Endothelial cell of umbilical vein (primary cell): ENCODE data around the gene PGGT1B. TPM values are rescaled to one million over a fixed set of nuclear protein-coding genes. Genes with fewer than 3 reads are reported as not detected.

Source experiments
- BruUV-seq: library from RNA; stranded (reverse); fragments of 400-500 nt; replicated peaks from 2 replicates; lab custom pipeline; 2021; lab: Mats Ljungman, UMichigan
- CTCF ChIA-PET: fragments of 300-600, 350-600 bp; sonication (Branson Sonifier 250); formaldehyde crosslinking; loops from one replicate; lab custom pipeline; 2021; ENCODE audit warnings: antibody characterized with exemption, inconsistent platforms; lab: Charles Lee
- POLR2A ChIA-PET: fragments of 300-600, 350-600 bp; sonication (Branson Sonifier 250); formaldehyde crosslinking; loops from one replicate; lab custom pipeline; 2021; ENCODE audit warnings: antibody characterized with exemption, inconsistent platforms; lab: Charles Lee
- DNase-seq: peaks from one replicate; pipeline ENCODE4 v3.0.0-alpha.2; 2011; ENCODE audit warnings: low read depth, low spot score
- FAIRE-seq: peaks from 2 replicates; lab custom pipeline; 2011; peaks lifted over from hg19 to GRCh38; lab: Jason Lieb, UNC
- H2AFZ ChIP-seq: 2 replicates; pipeline ENCODE4 v1.6.0; 2012; ENCODE audit warnings: low read depth, low read length, control low read depth, inconsistent platforms
- H3K27ac ChIP-seq: 2 replicates; pipeline ENCODE4 v1.5.1; 2011; ENCODE audit warnings: low read depth, mild to moderate bottlenecking, control low read depth, low read length, moderate library complexity; ENCODE audit not compliant: insufficient read depth
- H3K27me3 ChIP-seq, 2 experiments: 2 replicates each; pipeline versions ENCODE4 v1.6.0 to v1.6.1; 2011; ENCODE audit warnings: low read length in 2 of 2, mixed read lengths in 1 of 2; ENCODE audit not compliant: control insufficient read depth in 2 of 2, insufficient read depth in 2 of 2
- H3K36me3 ChIP-seq, 2 experiments: 2 replicates in 1 of 2; 3 replicates in 1 of 2; pipeline ENCODE4 v1.5.1; 2011; ENCODE audit warnings: low read length in 2 of 2, mild to moderate bottlenecking in 1 of 2, moderate library complexity in 1 of 2; ENCODE audit not compliant: control insufficient read depth in 2 of 2, insufficient read depth in 2 of 2; ENCODE audit errors: extremely low read depth in 1 of 2
- H3K4me1 ChIP-seq: 3 replicates; pipeline ENCODE4 v1.5.1; 2011; ENCODE audit warnings: mild to moderate bottlenecking, low read length; ENCODE audit not compliant: control insufficient read depth, insufficient read depth; ENCODE audit errors: extremely low read depth
- H3K4me2 ChIP-seq: 2 replicates; pipeline ENCODE4 v1.6.1; 2011; ENCODE audit warnings: low read length, control low read depth, mixed read lengths; ENCODE audit not compliant: insufficient read depth
- H3K4me3 ChIP-seq, 3 experiments: fragments of 200-600 bp in 1 of 3; sonication (generic), shearing (Covaris generic) in 1 of 3; replicated peaks in 1 of 3; 2 replicates each; pipeline ENCODE4 v1.5.1; 2011 to 2016; ENCODE audit warnings: control low read depth in 3 of 3, low read length in 3 of 3, mild to moderate bottlenecking in 2 of 3, inconsistent platforms in 1 of 3, low read depth in 1 of 3, moderate library complexity in 1 of 3; ENCODE audit not compliant: insufficient read depth in 1 of 3
- H3K79me2 ChIP-seq: 2 replicates; pipeline ENCODE4 v1.6.0; 2012; ENCODE audit warnings: low read length, inconsistent platforms; ENCODE audit not compliant: control insufficient read depth, insufficient read depth
- H3K9ac ChIP-seq: replicated peaks from 2 replicates; pipeline ENCODE3; 2011; ENCODE audit warnings: low read length, control low read depth; ENCODE audit not compliant: insufficient read depth; ENCODE audit errors: extremely low read depth
- H3K9me1 ChIP-seq: replicated peaks from 3 replicates; pipeline ENCODE4 v1.6.0; 2011; ENCODE audit warnings: mild to moderate bottlenecking, low read length; ENCODE audit not compliant: control insufficient read depth, insufficient read depth; ENCODE audit errors: extremely low read depth
- H3K9me3 ChIP-seq: replicated peaks from 2 replicates; pipeline ENCODE4 v1.5.1; 2012; ENCODE audit warnings: low read length, inconsistent platforms; ENCODE audit not compliant: control insufficient read depth, insufficient read depth
- H4K20me1 ChIP-seq: replicated peaks from 2 replicates; pipeline ENCODE3; 2011; ENCODE audit warnings: mild to moderate bottlenecking, low read length; ENCODE audit not compliant: control insufficient read depth, insufficient read depth; ENCODE audit errors: extremely low read depth
- EZH2 ChIP-seq: IDR thresholded peaks from 2 replicates; pipeline ENCODE4 v1.6.1; 2012; ENCODE audit warnings: borderline replicate concordance, low read depth, mild to moderate bottlenecking, moderate library complexity, low read length, inconsistent platforms; ENCODE audit not compliant: severe bottlenecking
- GATA2 ChIP-seq: IDR thresholded peaks from 2 replicates; pipeline ENCODE4 v1.7.0; 2011; ENCODE audit warnings: low read depth, mild to moderate bottlenecking, moderate library complexity, mixed read lengths, low read length; ENCODE audit not compliant: insufficient read length, insufficient read depth
- MYC ChIP-seq: IDR thresholded peaks from one replicate; pipeline ENCODE4 v1.6.1; 2011; ENCODE audit warnings: mild to moderate bottlenecking, low read depth, low read length
- POLR2A ChIP-seq: IDR thresholded peaks from 2 replicates; pipeline ENCODE4 v1.6.1; 2012; ENCODE audit warnings: low read depth, mild to moderate bottlenecking, control low read depth, low read length
- POLR2AphosphoS5 ChIP-seq: IDR thresholded peaks from 2 replicates; pipeline ENCODE4 v1.6.1; 2012; ENCODE audit warnings: low read depth, mild to moderate bottlenecking, control low read depth, low read length, moderate library complexity; ENCODE audit not compliant: insufficient read depth
- dilution Hi-C: fragments of 300-500 bp; cut with MboI; formaldehyde crosslinking; loops from one replicate; pipeline ENCODE4 v1.15.0; 2019; ENCODE audit warnings: low sequenced_read_pairs; ENCODE audit not compliant: extremely low pct_ligation_motif_present
- intact Hi-C: fragments of 100-400 bp; cut with micrococcal nuclease; formaldehyde crosslinking; loops from one replicate; pipeline ENCODE4 v1.10.0; 2022
- polyA plus RNA-seq, 4 experiments: library from polyadenylated mRNA; depleted of rRNA in 3 of 4; stranded (reverse) in 3 of 4; unstranded in 1 of 4; fragments of >200 nt; gene quantifications; 2 replicates each; pipeline versions ENCODE4 v1.2.1 to v1.2.3, GENCODE V29; 2011 to 2012; ENCODE audit warnings: missing spikeins in 1 of 4
- total RNA-seq: library from RNA; stranded (reverse); gene quantifications from 2 replicates; pipeline ENCODE4 v1.2.3, GENCODE V29; 2021
- TF ChIP-seq, protein P1 (sequence below): IDR thresholded peaks from 2 replicates; pipeline ENCODE4 v1.6.1; 2011; ENCODE audit not compliant: insufficient read depth, insufficient read length
- TF ChIP-seq, protein P2 (sequence below), 2 donors: IDR thresholded peaks; 1 replicate in 1 of 2; 2 replicates in 1 of 2; pipeline ENCODE4 v1.5.1; 2011; ENCODE audit warnings: low read length in 2 of 2, mild to moderate bottlenecking in 2 of 2, moderate library complexity in 2 of 2, control low read depth in 1 of 2, inconsistent platforms in 1 of 2, low read depth in 1 of 2; ENCODE audit not compliant: insufficient read depth in 1 of 2; ENCODE audit errors: extremely low read depth in 1 of 2

Gene PGGT1B
- total and polyA plus RNA-seq, 2 donors (not counting 3 experiments of a cell fraction or from before 2014, with no cell fraction given): 2.6 to 42.3 TPM

DNA sequence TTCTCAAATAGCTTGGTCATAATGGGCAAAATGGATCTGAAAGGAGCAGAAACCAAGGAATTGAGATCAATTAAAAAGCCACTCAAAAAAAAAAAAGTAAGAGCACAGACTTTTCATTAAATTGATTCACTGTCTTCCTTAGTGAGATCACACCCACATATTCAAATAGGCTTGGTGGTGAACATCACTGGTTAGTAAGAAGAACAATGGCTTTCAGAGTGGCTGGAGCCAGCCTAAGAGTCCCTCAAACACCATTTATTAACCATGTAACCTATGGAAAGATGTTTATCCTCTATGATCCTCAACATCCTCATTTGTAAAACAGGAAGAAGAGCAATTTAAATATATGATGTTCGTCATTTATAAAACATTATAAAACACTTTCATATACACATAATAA lies 21.3 kb upstream of the PGGT1B start:
- H3K9me1 ChIP-seq: no peaks in the 10 kb centered on the region
- H3K4me2 ChIP-seq: no peak overlapping the region
- FAIRE-seq: no peak
- H3K36me3 ChIP-seq: no peaks in the 10 kb centered on the region
- H4K20me1 ChIP-seq: no peaks in the 10 kb centered on the region
- intact Hi-C loops: no loop called here
- no peak overlapping the region for H3K4me3 ChIP-seq
- H3K27ac ChIP-seq: no peak overlapping the region
- no peaks in the 10 kb centered on the region for H3K9me3 ChIP-seq
- H3K9ac ChIP-seq: no peak overlapping the region
- no TSS peak for BruUV-seq
- peaks cover 5% of the 10 kb centered on the region for H3K79me2 ChIP-seq
- CTCF ChIA-PET: no interaction called here
- no peak for DNase-seq
- POLR2A ChIA-PET: no interaction called here
- H2AFZ ChIP-seq: no peak overlapping the region
- H3K27me3 ChIP-seq: no peaks in the 10 kb centered on the region
- TF ChIP-seq POLR2AphosphoS5 (no peak), POLR2A (no peak)
- TF ChIP-seq, protein P1, sequence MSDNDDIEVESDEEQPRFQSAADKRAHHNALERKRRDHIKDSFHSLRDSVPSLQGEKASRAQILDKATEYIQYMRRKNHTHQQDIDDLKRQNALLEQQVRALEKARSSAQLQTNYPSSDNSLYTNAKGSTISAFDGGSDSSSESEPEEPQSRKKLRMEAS: no peak
- H3K4me1 ChIP-seq: no peaks in the 10 kb centered on the region
- dilution Hi-C loops: no loop called here

DNA sequence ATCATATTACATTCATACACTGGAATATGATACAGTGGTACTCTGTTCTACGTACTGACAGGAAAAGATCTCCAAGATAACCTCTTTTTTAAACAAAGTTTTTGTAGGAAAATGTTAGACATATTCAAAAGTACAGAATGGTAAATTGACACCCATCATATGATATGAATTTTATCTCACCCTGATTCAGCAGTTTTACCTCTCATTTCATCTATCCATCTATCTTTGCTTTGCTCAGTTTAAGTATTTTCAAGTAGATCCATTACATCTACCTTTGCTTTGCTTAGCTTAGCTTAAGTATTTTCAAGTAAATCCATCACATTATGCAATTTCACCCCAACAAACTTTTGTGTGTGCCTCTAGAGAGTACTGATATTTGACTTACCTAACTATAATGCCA lies 19.5 kb upstream of the PGGT1B start:
- intact Hi-C loops: no loop called here
- H3K27ac ChIP-seq: no peak overlapping the region

More for the DNA sequence above, 19.5 kb upstream of the PGGT1B start:
- FAIRE-seq (no peak), DNase-seq (no peak)
- Histone ChIP-seq H4K20me1 (no peaks in the 10 kb centered on the region), H3K36me3 (no peaks in the 10 kb centered on the region), H3K4me2 (no peak overlapping the region), H2AFZ (no peak overlapping the region), H3K27me3 (no peaks in the 10 kb centered on the region), H3K9me1 (no peaks in the 10 kb centered on the region), H3K4me3 (no peak overlapping the region), H3K4me1 (no peaks in the 10 kb centered on the region), H3K79me2 (peaks cover 5% of the 10 kb centered on the region), H3K9me3 (no peaks in the 10 kb centered on the region), H3K9ac (no peak overlapping the region)
- POLR2A ChIA-PET: no interaction called here
- CTCF ChIA-PET: no interaction called here
- dilution Hi-C loops: no loop called here
- TF ChIP-seq EZH2: no peak
- TF ChIP-seq, protein P2, sequence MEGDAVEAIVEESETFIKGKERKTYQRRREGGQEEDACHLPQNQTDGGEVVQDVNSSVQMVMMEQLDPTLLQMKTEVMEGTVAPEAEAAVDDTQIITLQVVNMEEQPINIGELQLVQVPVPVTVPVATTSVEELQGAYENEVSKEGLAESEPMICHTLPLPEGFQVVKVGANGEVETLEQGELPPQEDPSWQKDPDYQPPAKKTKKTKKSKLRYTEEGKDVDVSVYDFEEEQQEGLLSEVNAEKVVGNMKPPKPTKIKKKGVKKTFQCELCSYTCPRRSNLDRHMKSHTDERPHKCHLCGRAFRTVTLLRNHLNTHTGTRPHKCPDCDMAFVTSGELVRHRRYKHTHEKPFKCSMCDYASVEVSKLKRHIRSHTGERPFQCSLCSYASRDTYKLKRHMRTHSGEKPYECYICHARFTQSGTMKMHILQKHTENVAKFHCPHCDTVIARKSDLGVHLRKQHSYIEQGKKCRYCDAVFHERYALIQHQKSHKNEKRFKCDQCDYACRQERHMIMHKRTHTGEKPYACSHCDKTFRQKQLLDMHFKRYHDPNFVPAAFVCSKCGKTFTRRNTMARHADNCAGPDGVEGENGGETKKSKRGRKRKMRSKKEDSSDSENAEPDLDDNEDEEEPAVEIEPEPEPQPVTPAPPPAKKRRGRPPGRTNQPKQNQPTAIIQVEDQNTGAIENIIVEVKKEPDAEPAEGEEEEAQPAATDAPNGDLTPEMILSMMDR (IDR thresholded peaks at IDR 0.05; ENCODE audit: extremely low read depth in 1 of 2, insufficient read depth in 1 of 2, low read depth in 1 of 2, low read length in 2 of 2): no peak
- no peak for TF ChIP-seq GATA2
- no peak for TF ChIP-seq POLR2A
- TF ChIP-seq MYC: no peak
- BruUV-seq: no TSS peak
